Measurements from ENCODE around the gene SFMBT1.

SFMBT1 gene

GRCh38 chr3:52880047-52880446 is 165.8 kb downstream of the SFMBT1 start:
- DNase-seq: no peak

- no peak for DNase-seq
Observed at GRCh38 chr3:52879581-52879980, 166.3 kb downstream of the SFMBT1 start.

- no peak for DNase-seq
Observed at GRCh38 chr3:52879090-52879489, 166.8 kb downstream of the SFMBT1 start.

- DNase-seq: no peak
Observed at GRCh38 chr3:52877085-52877484, 168.8 kb downstream of the SFMBT1 start.

GRCh38 chr3:52874864-52875587 is 170.8 kb downstream of the SFMBT1 start:
- DNase-seq: no peak

- DNase-seq: no peak
Observed at GRCh38 chr3:52874160-52874701, 171.6 kb downstream of the SFMBT1 start.

GRCh38 chr3:52873433-52874159 is 172.3 kb downstream of the SFMBT1 start:
- no peak for DNase-seq

GRCh38 chr3:52872245-52872644 is 173.6 kb downstream of the SFMBT1 start:
- no peak for DNase-seq

- DNase-seq: no peak
Observed at GRCh38 chr3:52871761-52872160, 174.1 kb downstream of the SFMBT1 start.

GRCh38 chr3:52870471-52870870 is 175.4 kb downstream of the SFMBT1 start:
- DNase-seq: no peak

- no peak for DNase-seq
Observed at GRCh38 chr3:52866427-52866826, 179.4 kb downstream of the SFMBT1 start.

- DNase-seq: no peak
Observed at GRCh38 chr3:52865994-52866393, 179.9 kb downstream of the SFMBT1 start.

GRCh38 chr3:52860424-52860768 is 185.5 kb downstream of the SFMBT1 start:
- DNase-seq: no peak

GRCh38 chr3:52859686-52860423 is 186.0 kb downstream of the SFMBT1 start:
- no peak for DNase-seq

- no peak for DNase-seq
Observed at GRCh38 chr3:52857864-52858263, 188.0 kb downstream of the SFMBT1 start.

- no peak for DNase-seq
Observed at GRCh38 chr3:52857133-52857532, 188.7 kb downstream of the SFMBT1 start.

GRCh38 chr3:52856666-52857065 is 189.2 kb downstream of the SFMBT1 start:
- no peak for DNase-seq

GRCh38 chr3:52854013-52854412 is 191.9 kb downstream of the SFMBT1 start:
- no peak for DNase-seq
